GM12872 (cell line): ENCODE measurements around the gene NAAA.

Experiments used
- CTCF ChIP-seq: IDR thresholded peaks from 3 replicates; pipeline ENCODE4 v1.5.1; 2011; ENCODE audit warnings: low read depth, mild to moderate bottlenecking, low read length, moderate library complexity; ENCODE audit not compliant: insufficient read depth

The NAAA gene

GRCh38 chr4:75940692-75941253 is at the start of gene NAAA:
Gene NAAA (minus strand): TSS chr4:75941013. CDS start chr4:75940949, 64 bp downstream.
- TF ChIP-seq CTCF = no peak

GRCh38 chr4:75989846-75990528 is 49.2 kb upstream of the NAAA start:
- TF ChIP-seq CTCF = no peak

GRCh38 chr4:75985116-75985515 is 44.3 kb upstream of the NAAA start:
- no peak for TF ChIP-seq CTCF

GRCh38 chr4:75980576-75980975 is 39.8 kb upstream of the NAAA start:
- TF ChIP-seq CTCF = no peak

GRCh38 chr4:75976177-75976576 is 35.4 kb upstream of the NAAA start:
- no peak for TF ChIP-seq CTCF

- TF ChIP-seq CTCF = no peak
Observed at GRCh38 chr4:75973766-75974165, 33.0 kb upstream of the NAAA start.

- TF ChIP-seq CTCF = no peak
Observed at GRCh38 chr4:75968084-75968483, 27.3 kb upstream of the NAAA start.
